Measurements from ENCODE around the gene SLC2A10.
A peak's percentile ranks its signal among the peaks of the same experiment; 100 is the strongest.

The SLC2A10 gene

DNA sequence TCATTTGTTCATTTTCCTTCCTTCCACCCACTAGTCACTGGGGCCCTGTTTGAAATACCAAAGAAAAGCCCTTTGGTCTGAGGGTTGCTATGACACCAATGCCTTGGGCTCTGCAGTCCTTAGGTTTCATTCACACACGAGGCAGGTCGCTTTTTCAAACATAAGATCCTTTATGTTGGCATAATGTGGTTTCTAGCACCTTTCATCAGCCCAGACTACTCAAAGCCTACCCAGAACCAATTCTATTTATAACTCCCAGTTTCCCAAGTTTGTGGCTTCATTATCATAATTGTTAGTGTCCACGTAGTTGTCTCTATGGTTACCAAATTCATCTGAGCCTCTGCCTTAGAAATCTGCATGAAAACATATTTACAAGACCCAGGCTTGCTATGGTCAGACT is 13.6 kb upstream of the SLC2A10 start:
- TF ChIP-seq, protein P1, sequence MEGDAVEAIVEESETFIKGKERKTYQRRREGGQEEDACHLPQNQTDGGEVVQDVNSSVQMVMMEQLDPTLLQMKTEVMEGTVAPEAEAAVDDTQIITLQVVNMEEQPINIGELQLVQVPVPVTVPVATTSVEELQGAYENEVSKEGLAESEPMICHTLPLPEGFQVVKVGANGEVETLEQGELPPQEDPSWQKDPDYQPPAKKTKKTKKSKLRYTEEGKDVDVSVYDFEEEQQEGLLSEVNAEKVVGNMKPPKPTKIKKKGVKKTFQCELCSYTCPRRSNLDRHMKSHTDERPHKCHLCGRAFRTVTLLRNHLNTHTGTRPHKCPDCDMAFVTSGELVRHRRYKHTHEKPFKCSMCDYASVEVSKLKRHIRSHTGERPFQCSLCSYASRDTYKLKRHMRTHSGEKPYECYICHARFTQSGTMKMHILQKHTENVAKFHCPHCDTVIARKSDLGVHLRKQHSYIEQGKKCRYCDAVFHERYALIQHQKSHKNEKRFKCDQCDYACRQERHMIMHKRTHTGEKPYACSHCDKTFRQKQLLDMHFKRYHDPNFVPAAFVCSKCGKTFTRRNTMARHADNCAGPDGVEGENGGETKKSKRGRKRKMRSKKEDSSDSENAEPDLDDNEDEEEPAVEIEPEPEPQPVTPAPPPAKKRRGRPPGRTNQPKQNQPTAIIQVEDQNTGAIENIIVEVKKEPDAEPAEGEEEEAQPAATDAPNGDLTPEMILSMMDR (IDR thresholded peaks at IDR 0.05; ENCODE audit: low read depth, low read length, missing control alignments), result no peak
- DNase-seq (ENCODE audit: low read depth), result peak; percentile 57
- in situ Hi-C loops (cut with HindIII; ENCODE audit: low sequenced_read_pairs), result no loop called here
- no peak overlapping the region for H3K4me3 ChIP-seq (ENCODE audit: low read depth, low read length)

DNA sequence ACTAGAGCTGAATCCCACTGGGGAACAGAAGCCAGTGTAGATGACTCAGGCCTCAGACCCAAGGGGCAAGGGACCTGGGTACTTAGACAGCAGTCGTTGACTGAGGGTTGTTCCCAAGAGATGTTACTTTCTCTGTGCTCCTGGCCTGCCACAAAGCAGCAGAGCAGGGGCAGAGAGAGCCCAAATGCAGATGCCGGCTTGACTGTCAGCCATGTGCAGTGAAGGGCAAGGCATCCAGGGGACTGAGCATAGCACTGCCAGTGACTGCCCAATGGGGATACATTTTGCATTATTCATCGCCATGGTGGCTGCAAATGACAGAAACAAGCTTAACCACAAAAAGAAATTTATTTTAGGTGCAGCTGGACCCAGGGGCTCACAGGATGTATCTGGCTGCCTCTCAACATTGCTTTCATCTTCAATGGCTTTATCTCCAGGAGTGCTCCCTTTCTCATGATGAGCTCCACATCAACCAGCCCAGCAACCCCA is 12.6 kb upstream of the SLC2A10 start:
- in situ Hi-C loops (cut with HindIII; ENCODE audit: low sequenced_read_pairs), result no loop called here
- TF ChIP-seq, protein P1 (IDR thresholded peaks at IDR 0.05; ENCODE audit: low read depth, low read length, missing control alignments), result no peak
- no peak overlapping the region for H3K4me3 ChIP-seq (ENCODE audit: low read depth, low read length)
- DNase-seq (ENCODE audit: low read depth), result no peak

DNA sequence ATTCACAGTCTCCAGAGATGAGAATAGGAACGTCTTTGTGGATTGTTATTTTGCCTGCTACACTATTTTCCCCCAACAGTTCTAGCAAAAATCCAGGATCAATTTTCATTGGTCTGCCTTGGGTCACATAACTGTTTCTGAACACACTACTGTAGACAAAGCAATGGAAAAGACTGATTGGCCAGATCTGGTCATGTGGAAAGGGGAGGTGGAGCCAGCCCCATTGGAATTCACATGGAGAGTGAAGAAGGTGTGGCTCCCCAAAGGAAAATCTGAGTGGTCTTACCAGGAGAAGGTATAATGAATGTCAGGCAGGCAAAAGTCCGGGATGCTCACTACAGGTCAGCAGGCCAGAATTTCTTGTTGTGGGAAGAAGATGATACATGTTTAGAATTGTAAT is 10.7 kb upstream of the SLC2A10 start:
- H3K4me3 ChIP-seq (ENCODE audit: low read depth, low read length), result no peak overlapping the region
- no peak for DNase-seq (ENCODE audit: low read depth)
- in situ Hi-C loops (cut with HindIII; ENCODE audit: low sequenced_read_pairs), result no loop called here
- TF ChIP-seq, protein P1 (IDR thresholded peaks at IDR 0.05; ENCODE audit: low read depth, low read length, missing control alignments), result no peak

DNA sequence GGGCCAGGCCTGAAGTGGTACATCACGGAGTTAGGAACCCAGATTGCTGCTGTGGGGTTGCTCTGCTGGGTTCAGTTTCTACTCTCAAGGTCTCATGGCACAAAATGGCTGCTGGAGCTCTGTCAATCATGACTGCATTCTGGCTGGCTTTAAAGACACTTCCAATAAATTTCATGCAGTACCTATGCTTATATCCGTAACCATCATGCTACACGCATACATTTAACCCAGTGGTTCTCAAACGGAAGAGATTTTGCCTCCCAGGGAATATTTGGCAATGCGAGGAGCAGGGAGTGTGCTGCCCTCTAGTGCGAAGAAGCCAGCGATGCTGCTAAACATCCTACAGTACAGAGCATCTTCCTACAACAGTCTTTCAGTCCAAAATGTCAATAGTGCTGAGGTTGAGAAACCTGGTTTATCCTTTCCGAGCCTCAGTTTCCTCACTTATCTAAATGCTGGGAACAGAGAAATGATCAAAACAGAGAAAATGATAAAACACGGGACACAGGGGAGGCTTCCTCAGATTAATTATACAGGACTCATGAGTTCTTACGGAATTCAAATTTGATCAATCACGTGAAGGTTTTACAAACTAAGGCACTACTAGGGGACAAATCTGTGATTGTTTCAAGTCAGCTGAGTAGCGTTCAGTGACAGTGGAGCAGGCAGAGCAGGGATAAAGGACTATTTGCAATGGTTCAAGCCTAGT is 9.6 kb upstream of the SLC2A10 start:
- in situ Hi-C loops (cut with HindIII; ENCODE audit: low sequenced_read_pairs), result no loop called here
- no peak overlapping the region for H3K4me3 ChIP-seq (ENCODE audit: low read depth, low read length)
- TF ChIP-seq, protein P1 (IDR thresholded peaks at IDR 0.05; ENCODE audit: low read depth, low read length, missing control alignments), result peak; percentile 71
- no peak for DNase-seq (ENCODE audit: low read depth)

DNA sequence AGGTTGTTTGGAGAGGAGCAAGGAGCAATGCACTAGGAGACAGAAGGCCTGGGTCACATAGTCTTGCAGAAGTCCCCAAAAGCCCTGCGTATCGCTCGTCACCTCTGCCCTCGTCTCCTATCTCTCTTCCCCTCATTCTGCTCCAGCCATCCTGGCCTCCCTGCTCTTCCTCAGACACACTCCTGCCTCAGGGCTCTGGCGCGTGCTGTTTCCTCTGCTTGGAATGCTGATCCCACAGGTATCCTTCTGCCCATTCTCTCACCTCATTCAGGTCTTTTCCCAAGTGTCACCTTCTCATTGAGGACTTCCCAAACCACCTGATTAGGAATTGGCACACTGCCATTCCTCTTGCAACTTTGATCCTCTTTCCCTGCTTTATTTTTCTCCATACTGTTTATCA is 9.0 kb upstream of the SLC2A10 start:
- in situ Hi-C loops (cut with HindIII; ENCODE audit: low sequenced_read_pairs), result no loop called here
- TF ChIP-seq, protein P1 (IDR thresholded peaks at IDR 0.05; ENCODE audit: low read depth, low read length, missing control alignments), result no peak
- H3K4me3 ChIP-seq (ENCODE audit: low read depth, low read length), result no peak overlapping the region
- no peak for DNase-seq (ENCODE audit: low read depth)

DNA sequence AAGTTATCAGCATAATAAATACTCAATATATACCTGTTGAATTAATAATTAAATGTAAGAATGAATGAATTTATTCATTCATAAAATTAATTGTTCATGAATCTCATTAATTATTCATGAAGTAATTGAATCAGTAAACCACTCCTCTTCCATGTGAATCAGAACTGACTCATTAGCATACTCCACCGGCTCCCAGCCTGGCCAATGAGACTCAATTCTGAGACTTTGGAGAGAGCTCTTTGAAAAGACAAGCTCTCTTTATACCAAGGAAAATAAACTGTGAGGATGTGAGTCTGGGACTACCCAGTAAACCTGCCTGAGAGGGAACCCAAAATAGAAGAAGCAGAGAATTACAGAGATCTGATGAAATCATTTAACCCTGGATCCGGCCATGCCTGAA is 8.4 kb upstream of the SLC2A10 start:
- no peak for DNase-seq (ENCODE audit: low read depth)
- no peak overlapping the region for H3K4me3 ChIP-seq (ENCODE audit: low read depth, low read length)
- TF ChIP-seq, protein P1 (IDR thresholded peaks at IDR 0.05; ENCODE audit: low read depth, low read length, missing control alignments), result no peak
- in situ Hi-C loops (cut with HindIII; ENCODE audit: low sequenced_read_pairs), result no loop called here

Measured in astrocyte of the cerebellum (primary cell).